Measurements from ENCODE around the gene KPNA1.

The KPNA1 gene

DNA sequence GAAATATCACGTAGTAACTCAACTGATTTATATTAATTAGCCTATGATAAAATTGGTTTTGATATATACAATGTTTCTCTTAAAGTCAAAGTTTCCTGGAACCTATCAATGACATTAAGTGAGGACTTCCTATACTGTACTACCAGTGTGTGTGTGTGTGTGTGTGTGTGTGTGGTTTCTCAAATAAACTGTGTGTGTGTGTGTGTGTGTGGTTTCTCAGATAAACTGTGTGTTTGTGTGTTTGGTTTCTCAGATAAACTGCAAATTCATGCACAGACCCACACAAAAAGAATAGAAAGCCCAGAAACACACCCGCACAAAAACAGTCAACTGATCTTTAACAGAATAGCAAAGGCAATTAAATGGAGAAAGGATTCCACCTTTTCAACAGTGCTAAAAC, 84.4 kb downstream of the KPNA1 start:
- no peak for DNase-seq (ENCODE audit: low read depth, low spot score)
- no peak overlapping the region for H3K4me3 ChIP-seq (ENCODE audit: low read depth, low read length)
- in situ Hi-C loops (cut with HindIII; ENCODE audit: low sequenced_read_pairs): no loop called here
- TF ChIP-seq, protein P1, sequence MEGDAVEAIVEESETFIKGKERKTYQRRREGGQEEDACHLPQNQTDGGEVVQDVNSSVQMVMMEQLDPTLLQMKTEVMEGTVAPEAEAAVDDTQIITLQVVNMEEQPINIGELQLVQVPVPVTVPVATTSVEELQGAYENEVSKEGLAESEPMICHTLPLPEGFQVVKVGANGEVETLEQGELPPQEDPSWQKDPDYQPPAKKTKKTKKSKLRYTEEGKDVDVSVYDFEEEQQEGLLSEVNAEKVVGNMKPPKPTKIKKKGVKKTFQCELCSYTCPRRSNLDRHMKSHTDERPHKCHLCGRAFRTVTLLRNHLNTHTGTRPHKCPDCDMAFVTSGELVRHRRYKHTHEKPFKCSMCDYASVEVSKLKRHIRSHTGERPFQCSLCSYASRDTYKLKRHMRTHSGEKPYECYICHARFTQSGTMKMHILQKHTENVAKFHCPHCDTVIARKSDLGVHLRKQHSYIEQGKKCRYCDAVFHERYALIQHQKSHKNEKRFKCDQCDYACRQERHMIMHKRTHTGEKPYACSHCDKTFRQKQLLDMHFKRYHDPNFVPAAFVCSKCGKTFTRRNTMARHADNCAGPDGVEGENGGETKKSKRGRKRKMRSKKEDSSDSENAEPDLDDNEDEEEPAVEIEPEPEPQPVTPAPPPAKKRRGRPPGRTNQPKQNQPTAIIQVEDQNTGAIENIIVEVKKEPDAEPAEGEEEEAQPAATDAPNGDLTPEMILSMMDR (IDR thresholded peaks at IDR 0.05; ENCODE audit: low read depth, low read length): no peak

DNA sequence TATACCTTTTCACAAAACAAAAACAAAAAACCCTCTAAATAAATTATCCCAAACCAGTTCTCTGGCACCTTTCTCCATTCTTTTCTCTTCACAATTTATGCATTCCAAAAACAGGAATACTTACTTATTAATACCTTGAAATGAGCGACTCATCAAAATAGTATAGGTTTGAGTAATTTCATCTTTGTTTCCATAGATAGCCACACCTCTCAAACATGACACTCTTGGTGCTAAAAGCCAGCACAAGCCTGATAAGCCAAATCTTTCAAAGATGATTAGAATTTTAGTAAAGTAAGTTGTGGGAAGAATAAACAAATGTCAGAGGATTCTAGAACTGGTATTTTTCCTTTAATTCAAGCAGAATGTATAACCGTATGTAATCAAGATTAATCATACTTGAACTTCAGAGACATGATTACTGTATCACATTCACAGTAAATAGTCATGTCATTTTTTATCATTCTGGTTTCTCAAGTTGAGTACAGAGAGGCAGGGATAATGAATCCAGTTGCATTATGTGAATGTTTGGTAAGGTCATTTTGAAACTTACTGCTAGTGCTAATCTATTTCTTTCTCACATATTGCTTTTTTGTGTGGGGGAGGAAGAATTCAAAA, 86.8 kb downstream of the KPNA1 start:
- TF ChIP-seq, protein P1 (IDR thresholded peaks at IDR 0.05; ENCODE audit: low read depth, low read length): no peak
- DNase-seq (ENCODE audit: low read depth, low spot score): no peak
- in situ Hi-C loops (cut with HindIII; ENCODE audit: low sequenced_read_pairs): no loop called here
- no peak overlapping the region for H3K4me3 ChIP-seq (ENCODE audit: low read depth, low read length)

DNA sequence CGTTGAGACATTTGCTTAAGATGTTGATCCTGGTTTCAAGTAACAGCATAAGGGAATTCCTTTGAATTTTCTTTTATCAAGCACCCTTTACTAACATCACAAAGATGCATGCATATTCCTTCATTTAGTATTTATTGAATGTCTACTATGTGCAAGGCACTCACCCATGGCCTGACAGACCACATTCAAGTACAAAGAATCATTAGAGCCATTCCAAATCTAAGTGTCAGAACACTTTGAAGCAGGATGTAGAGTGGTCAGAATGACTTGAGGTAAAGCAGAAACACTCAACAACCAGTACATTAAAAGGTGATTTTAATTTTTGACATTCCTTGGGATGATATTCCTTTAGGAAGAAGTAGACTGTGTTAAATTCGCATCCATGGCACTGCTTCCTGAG, 92.9 kb downstream of the KPNA1 start:
- TF ChIP-seq, protein P1 (IDR thresholded peaks at IDR 0.05; ENCODE audit: low read depth, low read length): no peak
- in situ Hi-C loops (cut with HindIII; ENCODE audit: low sequenced_read_pairs): no loop called here
- H3K4me3 ChIP-seq (ENCODE audit: low read depth, low read length): no peak overlapping the region
- DNase-seq (ENCODE audit: low read depth, low spot score): no peak

DNA sequence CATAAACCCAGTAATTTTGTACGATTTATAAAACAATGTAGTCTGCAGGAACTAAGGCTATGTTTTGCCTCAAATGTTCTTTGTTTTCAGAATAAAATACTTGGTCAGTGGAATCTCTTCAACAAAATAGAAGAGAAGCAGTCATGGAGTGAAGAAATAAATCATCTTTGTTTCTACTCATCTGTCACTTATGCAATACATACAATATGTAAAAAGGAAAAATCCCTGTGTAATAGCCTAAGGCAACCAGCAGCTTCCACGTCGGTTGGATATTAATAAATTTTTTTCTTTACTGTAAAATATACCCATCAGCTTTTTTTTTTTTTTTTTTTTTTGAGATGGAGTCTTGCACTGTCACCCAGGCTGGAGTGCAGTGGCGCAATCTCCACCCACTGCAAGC, 93.6 kb downstream of the KPNA1 start:
- no peak overlapping the region for H3K4me3 ChIP-seq (ENCODE audit: low read depth, low read length)
- DNase-seq (ENCODE audit: low read depth, low spot score): no peak

DNA sequence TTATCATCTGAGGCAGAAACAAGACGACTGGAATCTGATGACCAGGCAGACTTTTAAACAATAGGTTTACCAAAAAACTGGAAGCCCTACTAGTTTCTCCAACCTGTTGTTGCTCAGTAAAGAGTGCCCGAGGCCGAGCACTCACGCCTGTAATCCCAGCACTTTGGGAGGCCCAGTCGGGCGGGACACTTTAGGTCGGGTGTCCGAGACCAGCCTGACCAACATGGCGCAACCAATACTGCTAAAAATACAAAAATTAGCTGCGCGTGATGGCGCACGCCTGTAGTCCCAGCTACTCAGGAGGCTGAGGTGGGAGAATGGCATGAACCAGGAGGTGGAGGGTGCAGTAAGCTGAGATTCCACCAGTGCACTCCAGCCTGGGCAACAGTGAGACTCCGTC, 97.8 kb downstream of the KPNA1 start:
- in situ Hi-C loops (cut with HindIII; ENCODE audit: low sequenced_read_pairs): no loop called here
- H3K4me3 ChIP-seq (ENCODE audit: low read depth, low read length): peak overlapping the region; percentile 95
- DNase-seq (ENCODE audit: low read depth, low spot score): peak; percentile 9
- TF ChIP-seq, protein P1 (IDR thresholded peaks at IDR 0.05; ENCODE audit: low read depth, low read length): no peak

More for the DNA sequence above, 93.6 kb downstream of the KPNA1 start:
- in situ Hi-C loops (cut with HindIII; ENCODE audit: low sequenced_read_pairs): no loop called here
- TF ChIP-seq, protein P1 (IDR thresholded peaks at IDR 0.05; ENCODE audit: low read depth, low read length): no peak

DNA sequence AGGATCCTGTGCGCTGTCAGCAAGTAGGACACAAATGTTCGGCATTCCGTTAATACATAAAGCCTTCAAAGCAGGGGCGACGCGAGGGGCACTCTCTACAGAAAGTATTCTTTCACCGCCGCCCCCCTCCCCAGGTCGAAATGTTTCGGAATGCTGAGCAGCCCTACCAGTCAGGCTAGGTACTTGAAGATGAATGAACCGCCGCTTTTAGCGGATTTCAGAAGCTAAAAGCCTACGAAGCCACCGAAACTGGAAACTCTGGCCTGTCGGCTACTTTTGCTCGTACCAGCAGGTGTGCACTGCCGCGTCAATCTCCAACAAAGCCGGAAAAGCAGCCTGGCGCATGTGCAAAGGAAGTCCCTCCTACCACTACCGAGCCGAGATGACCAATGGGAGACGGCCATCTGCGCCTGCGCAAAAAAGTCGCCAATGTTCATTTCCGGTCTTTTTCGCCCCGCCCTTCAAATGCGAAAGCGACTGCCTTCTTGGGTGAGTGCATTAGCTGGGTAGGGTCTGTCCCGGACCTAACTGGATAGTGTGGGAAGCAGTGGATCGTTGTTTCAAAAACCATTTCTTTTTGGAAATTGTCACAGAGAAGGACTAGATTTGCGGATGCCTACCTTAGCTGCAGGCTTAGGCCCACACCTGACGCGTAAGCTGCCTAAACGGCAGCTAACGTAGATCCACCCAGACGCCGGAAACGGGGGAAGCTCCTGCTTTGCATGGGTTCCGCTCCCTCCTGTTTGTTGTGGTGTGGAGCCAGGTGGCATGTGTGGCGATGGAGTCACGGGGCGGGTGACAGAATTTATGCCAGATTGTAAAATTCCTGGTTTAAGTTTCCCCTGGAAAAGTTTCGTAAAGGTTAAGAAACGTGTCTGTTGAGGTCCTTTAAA, 98.7 kb downstream of the KPNA1 start, which contains the start of gene WDR5B:
Gene WDR5B, minus strand, starts transcription at position 301 of the 893 bp plus-strand sequence. CDS start 534 bp downstream, outside the sequence.
- peak within 1 kb of the TSS; percentile 95 for H3K4me3 ChIP-seq (ENCODE audit: low read depth, low read length)
- in situ Hi-C loops (cut with HindIII; ENCODE audit: low sequenced_read_pairs): no loop called here
- TF ChIP-seq, protein P1 (IDR thresholded peaks at IDR 0.05; ENCODE audit: low read depth, low read length): no peak
- DNase-seq (ENCODE audit: low read depth, low spot score): peak; percentile 98

Data from astrocyte of the spinal cord (primary cell).